Endometrium (tissue), 2 donors: ENCODE measurements around the gene TSFM.

ENCODE experiments used
- FAIRE-seq: peaks from 2 replicates; lab custom pipeline; 2012; peaks lifted over from hg19 to GRCh38; lab: Jason Lieb, UNC
- donor health status: control.
- donor health status: control.

Gene TSFM

GRCh38 chr12:57782608-57783465 lies at the start of gene TSFM:
TSFM (plus strand) TSS chr12:57782787; CDS start chr12:57782802, 15 bp downstream.
- FAIRE-seq, result no peak

- no peak for FAIRE-seq
Observed at GRCh38 chr12:57733928-57734327, 48.7 kb upstream of the TSFM start.

- FAIRE-seq, result no peak
Observed at GRCh38 chr12:57734591-57734990, 48.0 kb upstream of the TSFM start.

- FAIRE-seq, result no peak
Observed at GRCh38 chr12:57735198-57735855, 47.3 kb upstream of the TSFM start.

- no peak for FAIRE-seq
Observed at GRCh38 chr12:57735952-57736740, 46.4 kb upstream of the TSFM start.

GRCh38 chr12:57736741-57737466 lies 45.7 kb upstream of the TSFM start:
- FAIRE-seq, result no peak

GRCh38 chr12:57737467-57738460 lies 44.8 kb upstream of the TSFM start:
- FAIRE-seq, result no peak

GRCh38 chr12:57738661-57739237 lies 43.8 kb upstream of the TSFM start, which contains the start of gene AGAP2:
AGAP2 (minus strand) TSS chr12:57738742; CDS start chr12:57738246, 496 bp downstream.
- no peak for FAIRE-seq

- no peak for FAIRE-seq
Observed at GRCh38 chr12:57739387-57739786, 43.2 kb upstream of the TSFM start.

GRCh38 chr12:57739914-57740538 lies 42.6 kb upstream of the TSFM start:
- no peak for FAIRE-seq

GRCh38 chr12:57740656-57741412 lies 41.8 kb upstream of the TSFM start:
- FAIRE-seq, result no peak

GRCh38 chr12:57741413-57741789 lies 41.2 kb upstream of the TSFM start:
- FAIRE-seq, result no peak

GRCh38 chr12:57741844-57742738 lies 40.5 kb upstream of the TSFM start:
- FAIRE-seq, result no peak

- FAIRE-seq, result no peak
Observed at GRCh38 chr12:57743769-57744168, 38.8 kb upstream of the TSFM start.

GRCh38 chr12:57744194-57744776 lies 38.3 kb upstream of the TSFM start:
- no peak for FAIRE-seq

GRCh38 chr12:57744777-57745484 lies 37.7 kb upstream of the TSFM start, which contains the start of gene TSPAN31:
TSPAN31 (plus strand) TSS chr12:57745039; CDS start chr12:57745155, 116 bp downstream.
- FAIRE-seq, result peak; percentile 92

- FAIRE-seq, result no peak
Observed at GRCh38 chr12:57745485-57745881, 37.1 kb upstream of the TSFM start.
